Sigmoid colon (tissue), 7 donors: Measurements from ENCODE around the gene EDEM2. TPM values are rescaled to one million over a fixed set of nuclear protein-coding genes. Genes with fewer than 3 reads are reported as not detected.
"Not testable (repeated sequence)": the region's sequence is repeated elsewhere in the genome, so short reads cannot be mapped to it uniquely, and the experiment has no call there.

Experiments used
- DNase-seq: peaks from one replicate; pipeline ENCODE4 v3.0.0-alpha.2; 2019
- H3K27ac ChIP-seq, 4 donors: fragments of 200-600 bp; sonication (generic); one replicate each; pipeline ENCODE4 v1.5.1; 2016 to 2019; ENCODE audit warnings: mild to moderate bottlenecking in 1 of 4
- H3K27me3 ChIP-seq, 3 donors: fragments of 200-600 bp; sonication (generic); one replicate each; pipeline ENCODE4 v1.5.1; 2019; ENCODE audit warnings: mild to moderate bottlenecking in 1 of 3
- H3K36me3 ChIP-seq, 4 donors: fragments of 200-600 bp; sonication (generic); one replicate each; pipeline ENCODE4 v1.5.1; 2016 to 2019
- H3K4me1 ChIP-seq, 4 donors: fragments of 200-600 bp; sonication (generic); one replicate each; pipeline ENCODE4 v1.5.1; 2017 to 2019
- H3K4me3 ChIP-seq, 4 donors: fragments of 200-600 bp; sonication (generic); one replicate each; pipeline ENCODE4 v1.5.1; 2017 to 2019; ENCODE audit warnings: mild to moderate bottlenecking in 2 of 4, moderate library complexity in 1 of 4
- H3K9me3 ChIP-seq, 4 donors: fragments of 200-600 bp in 3 of 4; sonication (generic) in 3 of 4; one replicate each; pipeline versions ENCODE4 v1.5.1 to v1.6.1; 2013 to 2019
- CTCF ChIP-seq, 4 experiments: fragments of 450-650 bp in 3 of 4; fragments of 200-600 bp in 1 of 4; IDR thresholded peaks; one replicate each; pipeline ENCODE4 v1.5.1; 2016 to 2019; ENCODE audit warnings: antibody characterized with exemption in 4 of 4, mild to moderate bottlenecking in 3 of 4, moderate library complexity in 2 of 4
- EP300 ChIP-seq, 4 donors: sonication (generic); formaldehyde crosslinking; IDR thresholded peaks; one replicate each; pipeline ENCODE4 v1.6.1; 2017; ENCODE audit warnings: antibody characterized with exemption in 4 of 4
- POLR2A ChIP-seq, 2 donors: fragments of 450-650 bp; IDR thresholded peaks; one replicate each; pipeline ENCODE4 v1.6.1; 2016; ENCODE audit warnings: antibody characterized with exemption in 2 of 2, mild to moderate bottlenecking in 2 of 2, moderate library complexity in 2 of 2
- POLR2AphosphoS5 ChIP-seq, 4 donors: sonication (generic); formaldehyde crosslinking; IDR thresholded peaks; one replicate each; pipeline ENCODE4 v1.6.1; 2017; ENCODE audit warnings: antibody characterized with exemption in 4 of 4
- WGBS, 2 donors: extraction: QIAGEN DNeasy Blood & Tissue Kit; methylation state at CpG; one replicate each; pipeline ENCODE4 v1.1.7; 2013; 5-methylcytosine and 5-hydroxymethylcytosine counted together
- intact Hi-C: fragments of 100-400 bp; cut with DNase I; formaldehyde crosslinking; loops from one replicate; pipeline ENCODE4 v1.15.1; 2023
- polyA plus RNA-seq, 3 donors: library from polyadenylated mRNA; stranded (reverse); fragments of 200-250 nt; gene quantifications; one replicate each; pipeline ENCODE4 v1.2.3, GENCODE V29; 2013
- total RNA-seq, 4 donors: library from RNA; depleted of rRNA; stranded (reverse); fragments of >200 nt; gene quantifications; one replicate each; pipeline ENCODE4 v1.1.0, GENCODE V29; 2016
- donor health status: healthy with polysubstance abuse.
- donor health status: Bipolar disorder and iron deficiency.
- donor health status: healthy.

The EDEM2 gene
- total and polyA plus RNA-seq, 7 donors, result 8.4 to 24.9 (median 10.8) TPM

- H3K27ac ChIP-seq, result no peak overlapping the region
- 87 to 90% methylated on average over 8 of the region's 8 CpGs for WGBS, 2 donors
- H3K4me1 ChIP-seq, result peaks cover 0 to 24% (median 13%) of the 10 kb centered on the region in 4 donors
- H3K36me3 ChIP-seq, result peaks cover 11 to 23% (median 15%) of the 10 kb centered on the region in 4 donors
- DNase-seq, result no peak
- TF ChIP-seq EP300 (IDR thresholded peaks at IDR 0.05), result no peak
- TF ChIP-seq POLR2A (IDR thresholded peaks at IDR 0.05), result no peak
- TF ChIP-seq CTCF (IDR thresholded peaks at IDR 0.05), result no peak
- no peak for TF ChIP-seq POLR2AphosphoS5 (IDR thresholded peaks at IDR 0.05)
- H3K4me3 ChIP-seq, result no peak overlapping the region
- no peaks in the 10 kb centered on the region for H3K9me3 ChIP-seq
- intact Hi-C loops, result no loop called here
- no peaks in the 10 kb centered on the region for H3K27me3 ChIP-seq
These were observed 67.4 kb downstream of the EDEM2 start for GRCh38 chr20:35079472-35080347.

- Histone ChIP-seq H3K27me3 (no peaks in the 10 kb centered on the region), H3K4me3 (no peak overlapping the region), H3K4me1 (peaks cover 0 to 20% (median 13%) of the 10 kb centered on the region in 4 donors), H3K27ac (no peak overlapping the region), H3K9me3 (no peaks in the 10 kb centered on the region), H3K36me3 (peaks cover 11 to 23% (median 15%) of the 10 kb centered on the region in 4 donors)
- intact Hi-C loops, result no loop called here
- no peak for TF ChIP-seq POLR2AphosphoS5 (IDR thresholded peaks at IDR 0.05)
- TF ChIP-seq POLR2A (IDR thresholded peaks at IDR 0.05), result no peak
- TF ChIP-seq EP300 (IDR thresholded peaks at IDR 0.05), result no peak
- TF ChIP-seq CTCF (IDR thresholded peaks at IDR 0.05), result no peak
- 96 to 97% methylated on average over 5 of the region's 5 CpGs for WGBS, 2 donors
- DNase-seq, result no peak
These were observed 69.3 kb downstream of the EDEM2 start for GRCh38 chr20:35077872-35078271.

GRCh38 chr20:35077341-35077740 is 69.8 kb downstream of the EDEM2 start:
- no peaks in the 10 kb centered on the region for H3K27me3 ChIP-seq
- H3K27ac ChIP-seq, result no peak overlapping the region
- peaks cover 0 to 20% (median 13%) of the 10 kb centered on the region in 4 donors for H3K4me1 ChIP-seq
- H3K4me3 ChIP-seq, result no peak overlapping the region
- 97 to 98% methylated on average over 5 of the region's 5 CpGs for whole genome bisulfite sequencing, 2 donors
- no peak for DNase-seq
- intact Hi-C loops, result no loop called here
- no peaks in the 10 kb centered on the region for H3K9me3 ChIP-seq
- H3K36me3 ChIP-seq, result peaks cover 11 to 23% (median 15%) of the 10 kb centered on the region in 4 donors
- TF ChIP-seq CTCF (IDR thresholded peaks at IDR 0.05), result no peak
- no peak for TF ChIP-seq POLR2A (IDR thresholded peaks at IDR 0.05)

GRCh38 chr20:35071436-35072153 is 75.5 kb downstream of the EDEM2 start:
- DNase-seq, H3K9me3 ChIP-seq, H3K27ac ChIP-seq, H3K4me3 ChIP-seq, intact Hi-C loops, H3K27me3 ChIP-seq: not testable (repeated sequence)
- WGBS, 2 donors, result 86 to 89% methylated on average over 7 of the region's 8 CpGs
- peaks cover 0 to 19% (median 1%) of the 10 kb centered on the region in 4 donors for H3K36me3 ChIP-seq
- peaks cover 0 to 16% (median 8%) of the 10 kb centered on the region in 4 donors for H3K4me1 ChIP-seq

- WGBS, 2 donors, result 93 to 94% methylated on average over 6 of the region's 6 CpGs
- no peaks in the 10 kb centered on the region for H3K9me3 ChIP-seq
- TF ChIP-seq CTCF (IDR thresholded peaks at IDR 0.05), result no peak
- no peak for TF ChIP-seq POLR2A (IDR thresholded peaks at IDR 0.05)
- TF ChIP-seq EP300 (IDR thresholded peaks at IDR 0.05), result no peak
- TF ChIP-seq POLR2AphosphoS5 (IDR thresholded peaks at IDR 0.05), result no peak
- intact Hi-C loops, result no loop called here
- no peak for DNase-seq
- H3K4me3 ChIP-seq, result no peak overlapping the region
- no peaks in the 10 kb centered on the region for H3K27me3 ChIP-seq
- peaks cover 0 to 50% (median 35%) of the 10 kb centered on the region in 4 donors for H3K4me1 ChIP-seq
- H3K27ac ChIP-seq, result no peak overlapping the region
- peaks cover 0 to 23% (median 0%) of the 10 kb centered on the region in 4 donors for H3K36me3 ChIP-seq
These were observed 80.9 kb downstream of the EDEM2 start for GRCh38 chr20:35066194-35066593.
